B cell (primary cell): ENCODE data around the gene SCAMP3. TPM values are rescaled to one million over a fixed set of nuclear protein-coding genes. Genes with fewer than 3 reads are reported as not detected.
A peak's percentile ranks its signal among the peaks of the same experiment; 100 is the strongest.

Experiments
- ATAC-seq: fragments of 200-7000 bp; cut with Tn5 transposase; one replicate; pipeline ENCODE4 v1.10.0; 2021; ENCODE audit warnings: low read depth, mild to moderate bottlenecking, moderate number of reproducible peaks, moderate library complexity
- CTCF ChIA-PET: fragments of 350-600 bp; sonication (Branson Sonifier 250); formaldehyde crosslinking; loops from one replicate; lab custom pipeline; 2021; ENCODE audit warnings: antibody characterized with exemption, inconsistent platforms; lab: Charles Lee
- POLR2A ChIA-PET: fragments of 350-600 bp; sonication (Branson Sonifier 250); formaldehyde crosslinking; loops from one replicate; lab custom pipeline; 2021; ENCODE audit warnings: antibody characterized with exemption; lab: Charles Lee
- DNase-seq: peaks from one replicate; pipeline ENCODE4 v3.0.0; 2013
- H2AFZ ChIP-seq: 2 replicates; pipeline ENCODE4 v1.6.1; 2012; ENCODE audit warnings: mild to moderate bottlenecking, low read depth, low read length; ENCODE audit not compliant: insufficient read depth, poor library complexity, severe bottlenecking
- H3K27ac ChIP-seq, 2 donors: 1 replicate in 1 of 2; 2 replicates in 1 of 2; pipeline ENCODE4 v1.5.1; 2012 to 2013; ENCODE audit warnings: low read length in 2 of 2, mild to moderate bottlenecking in 2 of 2, moderate library complexity in 1 of 2
- H3K27me3 ChIP-seq, 4 experiments: fragments of 200-600 bp in 1 of 4; sonication (generic) in 1 of 4; replicated peaks in 1 of 4; 1 replicate in 2 of 4; 2 replicates in 2 of 4; pipeline versions ENCODE4 v1.6.1 to v1.7.0; 2013 to 2016; ENCODE audit warnings: low read length in 3 of 4, mild to moderate bottlenecking in 2 of 4, mixed read lengths in 1 of 4, moderate library complexity in 1 of 4; ENCODE audit not compliant: insufficient read depth in 4 of 4, control insufficient read depth in 3 of 4; ENCODE audit errors: control extremely low read depth in 1 of 4
- H3K36me3 ChIP-seq, 2 experiments: replicated peaks in 1 of 2; 1 replicate in 1 of 2; 2 replicates in 1 of 2; pipeline versions ENCODE4 v1.6.1 to v1.7.1; 2013; ENCODE audit warnings: low read length in 1 of 2; ENCODE audit not compliant: insufficient read depth in 2 of 2, control insufficient read depth in 1 of 2; ENCODE audit errors: control extremely low read depth in 1 of 2, extremely low read depth in 1 of 2
- H3K4me1 ChIP-seq, 2 donors: fragments of 200-600 bp in 1 of 2; sonication (generic) in 1 of 2; 1 replicate in 1 of 2; 2 replicates in 1 of 2; pipeline versions ENCODE4 v1.5.1 to v1.6.1; 2013 to 2017; ENCODE audit warnings: low read length in 2 of 2; ENCODE audit not compliant: control insufficient read depth in 2 of 2, insufficient read depth in 2 of 2
- H3K4me2 ChIP-seq: replicated peaks from 2 replicates; pipeline ENCODE3; 2012; ENCODE audit warnings: mild to moderate bottlenecking, low read depth, low read length; ENCODE audit not compliant: poor library complexity, severe bottlenecking
- H3K4me3 ChIP-seq, 5 experiments: fragments of 200-600 bp in 1 of 5; sonication (generic) in 1 of 5; 1 replicate in 3 of 5; 2 replicates in 2 of 5; pipeline versions ENCODE4 v1.5.1 to v1.7.0; 2011 to 2016; ENCODE audit warnings: low read length in 4 of 5, mild to moderate bottlenecking in 4 of 5, low read depth in 2 of 5, control low read depth in 1 of 5, moderate library complexity in 1 of 5; ENCODE audit not compliant: insufficient read depth in 1 of 5; ENCODE audit errors: control extremely low read depth in 1 of 5, extremely low read depth in 1 of 5
- H3K79me2 ChIP-seq: fragments of 200-600 bp; sonication (generic); one replicate; pipeline ENCODE4 v1.6.0; 2016; ENCODE audit warnings: low read length; ENCODE audit not compliant: control insufficient read depth, insufficient read depth
- H3K9ac ChIP-seq: fragments of 200-600 bp; sonication (generic); 2 replicates; pipeline ENCODE4 v1.6.1; 2017; ENCODE audit warnings: mild to moderate bottlenecking, low read length, moderate library complexity
- H3K9me3 ChIP-seq, 3 donors: one replicate each; pipeline versions ENCODE4 v1.6.1 to v1.7.1; 2013; ENCODE audit warnings: low read length in 2 of 3; ENCODE audit not compliant: control insufficient read depth in 2 of 3, insufficient read depth in 1 of 3; ENCODE audit errors: control extremely low read depth in 1 of 3
- H4K20me1 ChIP-seq: 2 replicates; pipeline ENCODE4 v1.6.0; 2012; ENCODE audit warnings: mild to moderate bottlenecking, low read length; ENCODE audit not compliant: insufficient read depth, control insufficient read depth, poor library complexity, severe bottlenecking
- H3K27ac Mint-ChIP-seq: one replicate; pipeline ENCODE4 v1.8.0; 2021; ENCODE audit warnings: mixed read lengths
- H3K27me3 Mint-ChIP-seq: one replicate; pipeline ENCODE4 v1.8.0; 2021; ENCODE audit warnings: mixed read lengths
- H3K4me1 Mint-ChIP-seq: one replicate; pipeline ENCODE4 v1.8.0; 2021; ENCODE audit warnings: mixed read lengths
- H3K4me3 Mint-ChIP-seq: one replicate; pipeline ENCODE4 v1.8.0; 2021; ENCODE audit warnings: mixed read lengths
- H3K9me3 Mint-ChIP-seq: one replicate; pipeline ENCODE4 v1.8.0; 2022; ENCODE audit warnings: mixed read lengths; ENCODE audit not compliant: insufficient read depth
- CTCF ChIP-seq: fragments of 200-600 bp; IDR thresholded peaks from one replicate; pipeline ENCODE4 v1.8.0; 2022; ENCODE audit warnings: antibody characterized with exemption, mild to moderate bottlenecking
- EZH2 ChIP-seq: IDR thresholded peaks from 2 replicates; pipeline ENCODE4 v1.6.1; 2012; ENCODE audit warnings: borderline replicate concordance, low read depth, mild to moderate bottlenecking, moderate library complexity, low read length; ENCODE audit not compliant: insufficient read depth, poor library complexity, severe bottlenecking
- WGBS: methylation state at CpG from one replicate; pipeline ENCODE4 v1.1.5; 2013; ENCODE audit warnings: missing lambda C conversion rate; ENCODE audit not compliant: insufficient coverage; 5-methylcytosine and 5-hydroxymethylcytosine counted together
- intact Hi-C: fragments of 100-400 bp; cut with micrococcal nuclease; formaldehyde crosslinking; loops from one replicate; pipeline ENCODE4 v1.10.0; 2022
- polyA plus RNA-seq: library from polyadenylated mRNA; depleted of rRNA; stranded (reverse); fragments of >200 nt; gene quantifications from 2 replicates; pipeline ENCODE4 v1.2.3, GENCODE V29; 2012
- total RNA-seq, 2 donors: library from RNA; stranded (reverse); fragments of 120-200 nt in 1 of 2; gene quantifications; 1 replicate in 1 of 2; 2 replicates in 1 of 2; pipeline versions ENCODE4 v1.2.3 to v1.2.4, GENCODE V29; 2013 to 2022

The SCAMP3 gene
- total and polyA plus RNA-seq, 2 donors (not counting 1 experiment from before 2014, with no cell fraction given) = 79.8 to 107 TPM

GRCh38 chr1:155255243-155256007 lies 6.7 kb downstream of the SCAMP3 start, which contains the start of gene ENTREP3:
Gene ENTREP3 (minus strand): TSS chr1:155255483. CDS start chr1:155254877, 606 bp downstream.
- Histone ChIP-seq H3K79me2 (peaks cover 3% of the 10 kb centered on the region), H4K20me1 (peaks cover 3% of the 10 kb centered on the region), H3K9ac (peak within 1 kb of the TSS; percentile 80), H3K9me3 (peaks cover 0 to 3% (median 0%) of the 10 kb centered on the region in 3 donors), H3K4me3 (peak within 1 kb of the TSS; percentile 25 to 87 (median 79)), H3K27ac (peak within 1 kb of the TSS; percentile 1 to 32), H3K27me3 (no peaks in the 10 kb centered on the region), H3K36me3 (peaks cover 0 to 26% of the 10 kb centered on the region in 2 experiments), H2AFZ (peak within 1 kb of the TSS; percentile 93), H3K4me2 (peak within 1 kb of the TSS; percentile 97), H3K4me1 (peaks cover 18 to 29% of the 10 kb centered on the region in 2 donors)
- intact Hi-C loops = no loop called here
- peaks cover 45% of the 10 kb centered on the region for H3K4me1 Mint-ChIP-seq
- 10% methylated on average over 39 of the region's 54 CpGs for WGBS
- peak; percentile 81 for DNase-seq
- ChIA-PET CTCF (interaction anchor here (0.8 to 1.2 kb wide), 2 partner anchors 51 to 68 kb away, joined by 3 to 5 read pairs; no protein-coding TSS in a partner anchor), POLR2A (interaction anchor here (1.0 to 1.5 kb wide), 2 partner anchors 11 to 18 kb away, joined by 3 to 12 read pairs; partner anchors contain the start of gene CLK2)
- peak within 1 kb of the TSS; percentile 81 for H3K27ac Mint-ChIP-seq
- H3K9me3 Mint-ChIP-seq = no peaks in the 10 kb centered on the region
- H3K27me3 Mint-ChIP-seq = no peaks in the 10 kb centered on the region
- H3K4me3 Mint-ChIP-seq = peak within 1 kb of the TSS; percentile 90
- ATAC-seq = peak; percentile 60
- TF ChIP-seq CTCF (no peak), EZH2 (no peak)
